ENCODE measurements around the gene RHOF. TPM values are rescaled to one million over a fixed set of nuclear protein-coding genes. Genes with fewer than 3 reads are reported as not detected.

Gene RHOF
- total and polyA plus RNA-seq, 4 donors: 0.97 to 7.0 (median 3.5) TPM

GRCh38 chr12:121770388-121770787 lies 23.1 kb downstream of the RHOF start:
- Histone ChIP-seq H3K4me3 (ENCODE audit: low read depth in 1 of 3, low read length in 3 of 3) (no peak overlapping the region), H3K9ac (ENCODE audit: low read depth in 1 of 2, low read length in 2 of 2) (no peak overlapping the region), H3K4me1 (ENCODE audit: control insufficient read depth in 4 of 4, insufficient read depth in 4 of 4, low read length in 3 of 4) (peaks cover 0 to 10% (median 9%) of the 10 kb centered on the region in 4 donors), H3K27me3 (ENCODE audit: control insufficient read depth in 4 of 4, insufficient read depth in 4 of 4, low read length in 3 of 4) (no peaks in the 10 kb centered on the region), H3K9me3 (ENCODE audit: control insufficient read depth in 4 of 4, low read length in 3 of 4) (no peaks in the 10 kb centered on the region), H3K27ac (ENCODE audit: low read depth in 1 of 2, low read length in 2 of 2) (no peak overlapping the region), H3K36me3 (ENCODE audit: control insufficient read depth in 4 of 4, insufficient read depth in 3 of 4, low read depth in 1 of 4, low read length in 3 of 4) (no peaks in the 10 kb centered on the region)
- TF ChIP-seq SP1 (IDR thresholded peaks at IDR 0.05): no peak
- no peak for DNase-seq (ENCODE audit: low spot score)
- WGBS: 95% methylated on average over 9 of the region's 9 CpGs

- peak; percentile 70 for DNase-seq (ENCODE audit: low spot score)
- WGBS: 75% methylated on average over 11 of the region's 11 CpGs
- Histone ChIP-seq H3K4me3 (ENCODE audit: low read depth in 1 of 3, low read length in 3 of 3) (no peak overlapping the region), H3K27me3 (ENCODE audit: control insufficient read depth in 4 of 4, insufficient read depth in 4 of 4, low read length in 3 of 4) (no peaks in the 10 kb centered on the region), H3K36me3 (ENCODE audit: control insufficient read depth in 4 of 4, insufficient read depth in 3 of 4, low read depth in 1 of 4, low read length in 3 of 4) (no peaks in the 10 kb centered on the region), H3K4me1 (ENCODE audit: control insufficient read depth in 4 of 4, insufficient read depth in 4 of 4, low read length in 3 of 4) (peaks cover 0 to 10% (median 9%) of the 10 kb centered on the region in 4 donors), H3K27ac (ENCODE audit: low read depth in 1 of 2, low read length in 2 of 2) (no peak overlapping the region), H3K9ac (ENCODE audit: low read depth in 1 of 2, low read length in 2 of 2) (no peak overlapping the region), H3K9me3 (ENCODE audit: control insufficient read depth in 4 of 4, low read length in 3 of 4) (no peaks in the 10 kb centered on the region)
- TF ChIP-seq FOXA2 (IDR thresholded peaks at IDR 0.05) (no peak), ATF3 (IDR thresholded peaks at IDR 0.05) (no peak), MAX (IDR thresholded peaks at IDR 0.05) (no peak), FOXA1 (IDR thresholded peaks at IDR 0.05) (no peak), NR2F2 (IDR thresholded peaks at IDR 0.05) (no peak), SP1 (IDR thresholded peaks at IDR 0.05) (no peak), HNF4A (conservative IDR thresholded peaks at IDR 0.05) (no peak), RXRA (IDR thresholded peaks at IDR 0.05) (no peak), HNF4G (IDR thresholded peaks at IDR 0.05) (no peak), CTCF (IDR thresholded peaks at IDR 0.05; ENCODE audit: low read depth, low read length, missing input control) (no peak), EGR1 (IDR thresholded peaks at IDR 0.05; ENCODE audit: low read depth in 2 of 2) (no peak), RAD21 (IDR thresholded peaks at IDR 0.05) (no peak), GABPA (IDR thresholded peaks at IDR 0.05 in 1 of 2, conservative IDR thresholded peaks at IDR 0.05 in 1 of 2) (no peak)
These were observed 23.6 kb downstream of the RHOF start for GRCh38 chr12:121769831-121770301.

GRCh38 chr12:121769297-121769830 lies 24.1 kb downstream of the RHOF start:
- TF ChIP-seq GABPA (IDR thresholded peaks at IDR 0.05 in 1 of 2, conservative IDR thresholded peaks at IDR 0.05 in 1 of 2): no peak
- TF ChIP-seq FOXA1 (IDR thresholded peaks at IDR 0.05): no peak
- TF ChIP-seq RAD21 (IDR thresholded peaks at IDR 0.05): no peak
- no peaks in the 10 kb centered on the region for H3K27me3 ChIP-seq (ENCODE audit: control insufficient read depth in 4 of 4, insufficient read depth in 4 of 4, low read length in 3 of 4)
- DNase-seq (ENCODE audit: low spot score): no peak
- no peaks in the 10 kb centered on the region for H3K36me3 ChIP-seq (ENCODE audit: control insufficient read depth in 4 of 4, insufficient read depth in 3 of 4, low read depth in 1 of 4, low read length in 3 of 4)
- H3K4me3 ChIP-seq (ENCODE audit: low read depth in 1 of 3, low read length in 3 of 3): no peak overlapping the region
- no peaks in the 10 kb centered on the region for H3K9me3 ChIP-seq (ENCODE audit: control insufficient read depth in 4 of 4, low read length in 3 of 4)
- no peak overlapping the region for H3K9ac ChIP-seq (ENCODE audit: low read depth in 1 of 2, low read length in 2 of 2)
- H3K27ac ChIP-seq (ENCODE audit: low read depth in 1 of 2, low read length in 2 of 2): no peak overlapping the region
- 90% methylated on average over 9 of the region's 9 CpGs for WGBS
- peaks cover 0 to 10% (median 9%) of the 10 kb centered on the region in 4 donors for H3K4me1 ChIP-seq (ENCODE audit: control insufficient read depth in 4 of 4, insufficient read depth in 4 of 4, low read length in 3 of 4)
